HG03097 (cell line): ENCODE results near the gene SV2B.
"Not testable (repeated sequence)": the region's sequence is repeated elsewhere in the genome, so short reads cannot be mapped to it uniquely, and the experiment has no call there.

Experiments
- ATAC-seq: cut with Tn5 transposase; IDR thresholded peaks from one replicate; pipeline ENCODE4 v1.9.1; 2021; ENCODE audit not compliant: unreplicated experiment, low FRiP score

Gene SV2B

GRCh38 chr15:91302588-91303439 lies 202.8 kb downstream of the SV2B start:
- ATAC-seq: no peak

DNA sequence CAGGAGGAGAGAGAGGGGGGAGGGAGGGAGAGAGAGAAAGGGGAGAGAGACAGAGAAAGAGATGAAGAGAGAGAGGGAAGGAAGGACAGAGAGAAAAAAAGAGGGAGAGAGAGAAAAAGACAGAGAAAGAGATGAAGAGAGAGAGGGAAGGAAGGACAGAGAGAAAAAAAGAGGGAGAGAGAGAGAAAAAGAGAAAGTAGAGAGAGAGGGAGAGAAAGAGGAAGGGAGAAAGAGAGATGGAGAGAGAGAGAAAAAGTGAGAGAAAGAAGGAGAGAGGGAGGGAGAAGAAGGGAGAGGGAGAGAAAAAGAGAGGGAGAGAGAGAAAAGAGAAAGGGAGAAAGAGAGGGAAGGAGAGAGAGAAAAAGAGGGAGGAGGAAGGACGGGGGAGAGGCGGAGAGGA lies 204.2 kb downstream of the SV2B start:
- ATAC-seq: no peak

GRCh38 chr15:91304786-91305185 lies 204.7 kb downstream of the SV2B start:
- ATAC-seq: no peak

DNA sequence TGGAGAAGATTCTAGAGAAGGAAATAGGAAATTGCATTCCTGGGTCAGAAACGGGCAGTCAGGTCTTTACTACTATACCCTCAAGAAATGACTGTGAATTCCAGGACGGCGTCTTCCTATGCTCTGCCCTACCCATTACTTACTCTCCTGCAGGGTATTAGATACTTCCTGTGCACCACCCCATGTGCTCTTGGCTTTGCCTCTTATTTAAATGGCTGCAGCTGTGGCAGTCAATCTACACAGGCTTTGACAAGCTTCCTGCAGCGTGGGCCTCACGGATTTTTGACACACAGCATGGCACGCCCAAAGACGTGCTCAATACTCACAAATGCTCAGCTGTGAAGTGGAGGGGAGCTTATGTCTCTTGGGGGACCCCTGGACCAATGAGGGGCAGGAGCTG lies 206.1 kb downstream of the SV2B start:
- ATAC-seq: no peak

GRCh38 chr15:91307601-91308000 lies 207.5 kb downstream of the SV2B start:
- no peak for ATAC-seq

DNA sequence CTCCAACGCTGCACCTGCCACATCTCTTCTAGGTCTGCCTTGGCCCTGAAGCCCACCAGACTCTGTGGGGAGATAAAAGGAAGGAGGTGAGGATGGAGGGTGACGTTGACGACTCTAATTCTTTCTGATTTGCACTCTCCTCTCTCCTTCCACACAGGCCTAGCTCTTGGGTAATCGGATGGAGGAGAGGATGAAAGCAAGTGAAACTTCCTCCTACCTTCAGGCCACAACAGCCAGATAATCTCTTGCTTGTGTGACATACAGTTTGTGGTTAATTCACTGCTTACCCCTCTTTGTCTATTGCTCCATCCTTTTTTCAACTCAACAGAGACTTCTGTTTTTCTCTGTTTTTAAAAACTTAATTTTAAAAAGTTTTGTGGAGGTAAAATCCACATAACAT lies 208.1 kb downstream of the SV2B start:
- no peak for ATAC-seq

DNA sequence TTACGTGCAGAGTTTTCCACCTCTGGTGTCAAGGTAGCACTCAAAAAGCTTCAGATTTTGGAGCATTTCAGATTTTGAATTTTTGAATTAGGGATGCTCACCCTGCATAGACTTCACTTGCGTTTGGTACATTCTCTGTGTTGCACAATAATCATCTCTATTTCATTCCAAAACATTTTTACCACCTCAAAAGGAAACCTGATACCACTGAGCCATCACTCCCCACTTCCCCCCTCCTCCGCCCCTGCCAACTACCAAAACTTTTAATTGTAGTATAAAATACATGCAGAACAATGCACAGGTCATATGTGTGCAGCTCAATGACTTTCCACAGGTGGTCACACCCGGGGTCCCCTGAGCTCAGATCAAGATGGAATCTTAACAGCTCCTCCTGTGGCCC lies 208.8 kb downstream of the SV2B start:
- no peak for ATAC-seq

- no peak for ATAC-seq
Observed at GRCh38 chr15:91311986-91312385, 211.9 kb downstream of the SV2B start.

- ATAC-seq: no peak
Observed at GRCh38 chr15:91316126-91316525, 216.1 kb downstream of the SV2B start.

DNA sequence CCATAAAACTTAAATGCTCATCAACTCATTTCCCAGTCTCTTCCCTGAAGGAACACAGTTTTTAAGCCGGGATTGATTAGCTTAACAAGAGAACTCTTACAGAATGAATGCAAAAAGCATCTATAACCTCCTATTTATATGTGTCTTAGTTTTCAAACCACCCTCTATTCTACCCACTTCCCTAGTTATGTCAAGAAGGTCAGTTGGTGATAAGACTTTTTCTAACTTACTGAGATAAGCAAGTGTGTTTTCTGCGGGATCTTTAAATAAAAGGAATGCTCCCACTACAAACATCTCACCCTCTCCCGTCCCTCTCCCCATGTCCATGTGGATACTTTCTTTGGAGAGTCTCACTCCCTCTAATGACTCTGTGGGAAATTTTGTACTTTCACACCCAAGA lies 218.5 kb downstream of the SV2B start:
- ATAC-seq: no peak

GRCh38 chr15:91318931-91319330 lies 218.9 kb downstream of the SV2B start:
- ATAC-seq: no peak

DNA sequence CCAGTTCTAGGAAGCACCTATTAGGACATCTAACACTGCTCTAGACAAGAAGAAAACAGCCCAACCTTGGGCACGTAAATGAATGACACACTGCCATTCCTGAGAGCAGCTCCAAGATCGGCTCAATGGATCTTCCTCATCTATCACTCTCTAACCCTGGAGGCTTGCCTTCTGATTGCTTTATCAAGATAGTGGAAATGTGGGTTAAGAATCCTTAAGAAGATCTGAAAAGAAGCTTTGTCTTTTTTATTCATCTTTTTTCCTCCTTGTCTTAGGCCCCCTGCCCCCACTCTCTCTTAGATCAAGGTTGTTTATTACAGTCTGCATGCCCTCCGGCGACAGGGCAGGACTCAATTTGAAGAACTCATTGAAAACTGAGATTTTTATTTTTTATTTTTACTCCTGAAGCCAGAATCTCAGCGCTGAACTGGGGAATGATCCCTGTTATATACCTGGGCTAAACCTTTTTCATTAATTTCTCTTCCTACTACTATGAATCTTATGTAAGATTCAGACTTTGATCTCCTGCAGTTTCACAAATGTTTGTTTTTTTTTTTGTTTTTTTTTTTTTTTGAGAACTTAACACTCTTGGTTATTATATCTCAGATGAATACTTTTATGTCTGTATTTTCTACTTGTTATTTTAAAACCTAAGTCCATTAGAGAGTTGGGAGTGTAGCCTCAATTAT lies 219.5 kb downstream of the SV2B start:
- no peak for ATAC-seq

GRCh38 chr15:91320101-91320500 lies 220.0 kb downstream of the SV2B start:
- ATAC-seq: no peak

- ATAC-seq: no peak
Observed at GRCh38 chr15:91329914-91330313, 229.9 kb downstream of the SV2B start.

- ATAC-seq: no peak
Observed at GRCh38 chr15:91331581-91331980, 231.5 kb downstream of the SV2B start.

DNA sequence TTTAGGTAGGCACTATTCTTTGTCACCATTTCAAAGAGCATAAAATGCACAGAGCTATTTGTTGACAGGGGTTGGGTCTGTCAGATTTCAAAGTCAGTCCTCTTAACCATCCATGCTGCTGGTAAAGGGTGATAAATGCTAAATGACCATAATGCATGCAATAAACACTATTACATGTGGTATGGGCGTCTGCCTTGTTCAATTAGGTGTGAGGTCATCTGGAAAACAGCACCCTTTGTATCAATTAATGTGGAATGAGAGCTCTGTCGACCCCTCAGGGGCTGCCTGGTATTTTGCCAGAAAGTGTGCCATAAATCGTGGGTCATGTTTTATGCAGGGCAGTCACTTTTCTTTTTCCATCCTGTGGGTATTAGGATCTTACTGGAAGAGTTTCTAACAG lies 235.6 kb downstream of the SV2B start:
- ATAC-seq: no peak

DNA sequence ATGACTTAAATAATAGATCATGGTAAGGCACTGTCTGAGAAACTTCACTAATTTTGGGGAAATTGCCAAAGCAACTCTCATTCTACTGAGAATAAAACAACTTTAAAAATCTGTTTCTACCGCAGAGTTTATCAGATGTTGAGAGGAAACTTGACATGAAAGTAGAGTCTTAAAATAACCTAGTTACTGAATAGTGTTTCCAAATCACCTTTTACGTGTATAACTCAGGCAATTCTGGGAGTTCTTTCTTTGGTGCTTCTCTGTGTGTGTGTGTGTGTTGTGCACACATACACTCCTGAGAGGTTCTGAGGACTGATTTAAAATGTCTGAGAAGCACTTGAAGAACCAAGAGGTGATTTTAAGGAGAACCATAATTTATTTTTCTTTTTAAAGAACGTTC lies 236.6 kb downstream of the SV2B start:
- ATAC-seq: no peak

DNA sequence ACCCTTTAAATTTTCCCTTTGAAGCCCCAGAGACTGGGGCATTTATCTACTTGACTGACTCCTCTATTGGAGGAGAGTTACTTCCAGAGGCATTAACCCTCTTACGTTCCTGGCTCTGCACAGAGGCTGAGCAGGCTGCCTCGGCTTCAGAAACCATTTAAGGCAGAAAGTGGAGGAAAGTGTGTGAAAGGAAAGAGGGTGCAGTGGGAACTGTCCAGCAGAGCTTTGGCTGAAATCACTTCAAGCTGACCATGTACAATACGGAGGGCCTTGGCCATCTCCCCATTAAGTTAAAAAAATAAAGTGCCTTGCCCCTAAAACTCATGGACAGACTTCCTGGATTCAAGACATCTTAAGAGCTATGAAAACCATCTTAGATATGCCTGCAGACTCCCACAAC lies 238.7 kb downstream of the SV2B start:
- ATAC-seq: no peak

- no peak for ATAC-seq
Observed at GRCh38 chr15:91342097-91342496, 242.0 kb downstream of the SV2B start.

DNA sequence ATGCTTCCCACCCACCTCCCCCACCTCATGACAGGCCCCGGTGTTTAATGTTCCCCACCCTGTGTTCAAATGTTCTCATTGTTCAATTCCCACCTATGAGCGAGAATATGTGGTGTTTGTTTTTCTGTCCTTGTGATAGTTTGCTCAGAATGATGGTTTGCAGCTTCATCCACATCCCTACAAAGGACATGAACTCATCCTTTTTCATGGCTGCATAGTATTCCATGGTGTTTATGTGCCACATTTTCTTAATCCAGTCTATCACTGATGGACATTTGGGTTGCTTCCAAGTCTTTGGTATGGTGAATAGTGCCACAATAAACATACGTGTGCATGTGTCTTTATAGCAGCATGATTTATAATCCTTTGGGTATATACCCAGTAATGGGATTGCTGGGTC lies 244.9 kb downstream of the SV2B start:
- ATAC-seq: not testable (repeated sequence)

GRCh38 chr15:91345736-91346135 lies 245.7 kb downstream of the SV2B start:
- ATAC-seq: no peak

GRCh38 chr15:91346259-91346658 lies 246.2 kb downstream of the SV2B start:
- ATAC-seq: no peak
